ENCODE measurements around the gene RTL9. TPM values are rescaled to one million over a fixed set of nuclear protein-coding genes. Genes with fewer than 3 reads are reported as not detected.

Gene RTL9
- total and polyA plus RNA-seq, 9 of the 15 experiments (the other 6 are each of a cell fraction or from before 2014, with no cell fraction given) = 0.04 to 0.35 (median 0.13) TPM; not detected in 1

GRCh38 chrX:110316351-110317060 is 42.1 kb upstream of the RTL9 start:
- DNase-seq (ENCODE audit: extremely low read depth in 1 of 4, low spot score in 3 of 4) (peak in 1 of 4 experiments; percentile 38), ATAC-seq (peak; percentile 7), FAIRE-seq (peak; percentile 67)
- Histone ChIP-seq H3K4me1 (replicated peaks in 1 of 2; ENCODE audit: control insufficient read depth in 2 of 2, insufficient read depth in 2 of 2, low read length in 2 of 2) (peaks cover 3 to 31% of the 10 kb centered on the region in 2 experiments; a peak in 2 of 5 replicates), H3K9me1 (ENCODE audit: control insufficient read depth, insufficient read depth, low read length) (no peaks in the 10 kb centered on the region), H3K9ac (ENCODE audit: insufficient read depth in 1 of 2, low read depth in 2 of 2, low read length in 2 of 2) (peak overlapping the region; percentile 86 to 98), H3K79me2 (ENCODE audit: control insufficient read depth, insufficient read depth, low read length) (peaks cover 70% of the 10 kb centered on the region), H4K20me1 (replicated peaks; ENCODE audit: control insufficient read depth, insufficient read depth, low read length) (peaks cover 12% of the 10 kb centered on the region), H2AFZ (ENCODE audit: low read depth, low read length) (peak overlapping the region; percentile 86; the same call in 1 of the 2 replicates), H3K27me3 (ENCODE audit: control insufficient read depth in 2 of 2, insufficient read depth in 2 of 2, low read length in 2 of 2) (no peaks in the 10 kb centered on the region), H3K4me2 (ENCODE audit: insufficient read depth, low read length) (peak overlapping the region; percentile 92), H3K36me3 (ENCODE audit: control insufficient read depth, insufficient read depth, low read length) (peaks cover 2% of the 10 kb centered on the region; the same call in 1 of the 3 replicates), H3K9me3 (replicated peaks; ENCODE audit: control insufficient read depth, insufficient read depth, low read depth, low read length) (no peaks in the 10 kb centered on the region), H3K27ac (ENCODE audit: extremely low read depth, low read depth, low read length) (peak overlapping the region; percentile 91), H3K4me3 (peak overlapping the region; percentile 95)
- BruUV-seq (replicated peaks) = TSS peak; percentile 34
- 3% methylated on average over 11 of the region's 12 CpGs for WGBS (ENCODE audit: insufficient coverage, low coverage, missing lambda C conversion rate)
- in situ Hi-C loops (cut with MboI) = no loop called here
- no peak for TF ChIP-seq MCM5 (IDR thresholded peaks at IDR 0.05; ENCODE audit: low read depth)
- 0 out of 4 replicates have a peak, but pooled peaks of 1 of the 2 experiments have one; percentile 18 for TF ChIP-seq UBTF (IDR thresholded peaks at IDR 0.05; ENCODE audit: borderline replicate concordance in 1 of 2, low read depth in 2 of 2, low read length in 2 of 2)
- peak; percentile 34 for TF ChIP-seq CHD1 (IDR thresholded peaks at IDR 0.05; ENCODE audit: low read length)
- TF ChIP-seq, protein P1, sequence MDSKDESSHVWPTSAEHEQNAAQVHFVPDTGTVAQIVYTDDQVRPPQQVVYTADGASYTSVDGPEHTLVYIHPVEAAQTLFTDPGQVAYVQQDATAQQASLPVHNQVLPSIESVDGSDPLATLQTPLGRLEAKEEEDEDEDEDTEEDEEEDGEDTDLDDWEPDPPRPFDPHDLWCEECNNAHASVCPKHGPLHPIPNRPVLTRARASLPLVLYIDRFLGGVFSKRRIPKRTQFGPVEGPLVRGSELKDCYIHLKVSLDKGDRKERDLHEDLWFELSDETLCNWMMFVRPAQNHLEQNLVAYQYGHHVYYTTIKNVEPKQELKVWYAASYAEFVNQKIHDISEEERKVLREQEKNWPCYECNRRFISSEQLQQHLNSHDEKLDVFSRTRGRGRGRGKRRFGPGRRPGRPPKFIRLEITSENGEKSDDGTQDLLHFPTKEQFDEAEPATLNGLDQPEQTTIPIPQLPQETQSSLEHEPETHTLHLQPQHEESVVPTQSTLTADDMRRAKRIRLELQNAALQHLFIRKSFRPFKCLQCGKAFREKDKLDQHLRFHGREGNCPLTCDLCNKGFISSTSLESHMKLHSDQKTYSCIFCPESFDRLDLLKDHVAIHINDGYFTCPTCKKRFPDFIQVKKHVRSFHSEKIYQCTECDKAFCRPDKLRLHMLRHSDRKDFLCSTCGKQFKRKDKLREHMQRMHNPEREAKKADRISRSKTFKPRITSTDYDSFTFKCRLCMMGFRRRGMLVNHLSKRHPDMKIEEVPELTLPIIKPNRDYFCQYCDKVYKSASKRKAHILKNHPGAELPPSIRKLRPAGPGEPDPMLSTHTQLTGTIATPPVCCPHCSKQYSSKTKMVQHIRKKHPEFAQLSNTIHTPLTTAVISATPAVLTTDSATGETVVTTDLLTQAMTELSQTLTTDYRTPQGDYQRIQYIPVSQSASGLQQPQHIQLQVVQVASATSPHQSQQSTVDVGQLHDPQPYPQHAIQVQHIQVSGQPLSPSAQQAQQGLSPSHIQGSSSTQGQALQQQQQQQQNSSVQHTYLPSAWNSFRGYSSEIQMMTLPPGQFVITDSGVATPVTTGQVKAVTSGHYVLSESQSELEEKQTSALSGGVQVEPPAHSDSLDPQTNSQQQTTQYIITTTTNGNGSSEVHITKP (IDR thresholded peaks at IDR 0.05; ENCODE audit: partially characterized antibody) = no peak
- TF ChIP-seq EGR1 (conservative IDR thresholded peaks at IDR 0.05) = 0 out of 2 replicates have a peak, but pooled peaks have one; percentile 10
- CTCF ChIA-PET (ENCODE audit: low intra/inter-chr PET ratio) = no interaction called here
- intact Hi-C loops (cut with micrococcal nuclease) = loop anchor here (2.0 to 5.0 kb wide), 3 partner anchors 89 to 154 kb away; no protein-coding TSS in a partner anchor
- POLR2A ChIA-PET = interaction anchor here (0.5 to 3.4 kb wide), 9 partner anchors 10 to 1406 kb away, joined by 3 to 26 read pairs (median 3); no protein-coding TSS in a partner anchor

All from K562 (cell line).